Sciatic nerve (tissue), 2 donors: ENCODE results near the gene BTK. TPM values are rescaled to one million over a fixed set of nuclear protein-coding genes. Genes with fewer than 3 reads are reported as not detected.
"Not testable (repeated sequence)": the region's sequence is repeated elsewhere in the genome, so short reads cannot be mapped to it uniquely, and the experiment has no call there.

ENCODE experiments used
- ATAC-seq: fragments of 200-7000 bp; cut with Tn5 transposase; one replicate; pipeline ENCODE4 v1.9.1; 2020; ENCODE audit warnings: mild to moderate bottlenecking, moderate library complexity
- DNase-seq: peaks from one replicate; pipeline ENCODE4 v3.0.0-alpha.2; 2020; ENCODE audit warnings: low spot score
- intact Hi-C: fragments of 100-400 bp; cut with DNase I; formaldehyde crosslinking; loops from one replicate; pipeline ENCODE4 v1.14.2; 2022
- total RNA-seq: library from RNA; stranded (reverse); fragmentation: NEBNext Ultra II Directional; extraction: Animal tissue kit (Norgen Biotek cat#: 25700); gene quantifications from one replicate; pipeline ENCODE4 v1.2.1, GENCODE V29; 2021
- donor health status: DM: no; HTN: no; CAD: no.
- donor health status: DM: no; HTN: no; CAD: no.

Gene BTK
- total RNA-seq, 1 donor from 2014 or later = 9.7 TPM

GRCh38 chrX:101357166-101357795, 28.7 kb downstream of the BTK start:
- intact Hi-C loops = no loop called here
- DNase-seq (no peak), ATAC-seq (no peak)

GRCh38 chrX:101349193-101349562, 36.8 kb downstream of the BTK start:
- ATAC-seq (no peak), DNase-seq (no peak)
- intact Hi-C loops = no loop called here

GRCh38 chrX:101348452-101349192, 37.4 kb downstream of the BTK start, which contains the start of gene TIMM8A:
Gene TIMM8A, minus strand, starts transcription at chrX:101348742. Its CDS starts 78 bp downstream, at chrX:101348664.
- intact Hi-C loops = no loop called here
- ATAC-seq (peak; percentile 98), DNase-seq (peak; percentile 86)

GRCh38 chrX:101347859-101348451, 38.0 kb downstream of the BTK start:
- ATAC-seq (peak; percentile 24), DNase-seq (no peak)
- intact Hi-C loops = no loop called here

GRCh38 chrX:101337776-101338271, 48.2 kb downstream of the BTK start:
- no peak for ATAC-seq
- intact Hi-C loops = no loop called here

GRCh38 chrX:101334310-101334709, 51.7 kb downstream of the BTK start:
- intact Hi-C loops, DNase-seq, ATAC-seq: not testable (repeated sequence)

More at GRCh38 chrX:101337776-101338271, 48.2 kb downstream of the BTK start:
- no peak for DNase-seq

GRCh38 chrX:101326600-101326999, 59.4 kb downstream of the BTK start:
- intact Hi-C loops, ATAC-seq, DNase-seq: not testable (repeated sequence)

GRCh38 chrX:101303790-101304189, 82.2 kb downstream of the BTK start:
- ATAC-seq (no peak), DNase-seq (no peak)
- intact Hi-C loops = no loop called here

Other genes starting within 250 kb of the BTK start
- gene DRP2, start 166.4 kb downstream of the BTK start, total RNA-seq = 381 TPM
- 0.18 TPM for gene TAF7L, start 94.9 kb downstream of the BTK start, total RNA-seq
- 6.1 TPM for gene TIMM8A, start 37.4 kb downstream of the BTK start, total RNA-seq
- 172 TPM for gene RPL36A, start 4.8 kb upstream of the BTK start, total RNA-seq
- gene GLA, start 21.7 kb upstream of the BTK start, total RNA-seq = 19.9 TPM
- 57.9 TPM for gene HNRNPH2, start 22.0 kb upstream of the BTK start, total RNA-seq
- 34.1 TPM for gene ARMCX4, start 99.3 kb upstream of the BTK start, total RNA-seq
- gene ARMCX1, start 164.4 kb upstream of the BTK start, total RNA-seq = 40.9 TPM
- gene ARMCX6, start 231.8 kb upstream of the BTK start, total RNA-seq = 43.4 TPM
- gene ARMCX3, start 237.0 kb upstream of the BTK start, total RNA-seq = 62.7 TPM